A549 (cell line): ENCODE measurements around the gene RSRC1. TPM values are rescaled to one million over a fixed set of nuclear protein-coding genes. Genes with fewer than 3 reads are reported as not detected.
A peak's percentile ranks its signal among the peaks of the same experiment; 100 is the strongest.

Experiments
- ATAC-seq, 2 experiments: fragments of 200-7000 bp in 1 of 2; fragments of >200 bp in 1 of 2; cut with Nextera tagmentation in 1 of 2; cut with Tn5 transposase in 1 of 2; 3 replicates each; pipeline versions ENCODE4 v1.8.0 to v1.9.1; 2018 to 2020; ENCODE audit warnings: mild to moderate bottlenecking in 1 of 2, moderate library complexity in 1 of 2
- CTCF ChIA-PET: fragments of 300-600 bp; sonication (Branson Sonifier 250); formaldehyde crosslinking; extraction: SDS; loops from one replicate; lab custom pipeline; 2021; ENCODE audit warnings: antibody characterized with exemption, inconsistent platforms; lab: Yijun Ruan, JAX
- POLR2A ChIA-PET: fragments of 350-600 bp; formaldehyde crosslinking; extraction: SDS; loops from one replicate; lab custom pipeline; 2021; ENCODE audit warnings: antibody characterized with exemption, inconsistent platforms; lab: Yijun Ruan, JAX
- DNase-seq, 2 experiments: peaks; one replicate each; pipeline versions ENCODE4 v3.0.0 to v3.0.0-alpha.2; 2011 to 2016; ENCODE audit warnings: low read depth in 1 of 2, low spot score in 1 of 2
- FAIRE-seq: peaks from 2 replicates; lab custom pipeline; 2011; peaks lifted over from hg19 to GRCh38; lab: Jason Lieb, UNC
- H3K27ac ChIP-seq, 2 experiments: fragments of >200 bp; sonication (Bioruptor Twin); formaldehyde crosslinking; 3 replicates each; pipeline ENCODE4 v1.5.1; 2016 to 2017
- H3K4me1 ChIP-seq: fragments of >200 bp; sonication (Bioruptor Twin); formaldehyde crosslinking; 3 replicates; pipeline ENCODE4 v1.6.1; 2016
- H3K4me2 ChIP-seq: fragments of >200 bp; sonication (Bioruptor Twin); formaldehyde crosslinking; 3 replicates; pipeline ENCODE4 v1.6.1; 2016
- H3K4me3 ChIP-seq: fragments of >200 bp; sonication (Bioruptor Twin); formaldehyde crosslinking; 3 replicates; pipeline ENCODE4 v1.5.1; 2016
- H3K9me3 ChIP-seq: fragments of >200 bp; sonication (Bioruptor Twin); formaldehyde crosslinking; 3 replicates; pipeline ENCODE4 v1.6.1; 2016
- CBX2 ChIP-seq: fragments of 200-600 bp; sonication (generic); IDR thresholded peaks from 2 replicates; pipeline ENCODE4 v1.6.1; 2016; ENCODE audit warnings: low read depth, mild to moderate bottlenecking, borderline replicate concordance
- CBX8 ChIP-seq: fragments of 200-600 bp; sonication (generic); IDR thresholded peaks from 2 replicates; pipeline ENCODE4 v1.6.1; 2016
- CTCF ChIP-seq: fragments of >200 bp; sonication (Bioruptor Twin); formaldehyde crosslinking; IDR thresholded peaks from 3 replicates; pipeline ENCODE4 v1.5.1; 2016
- ESRRA ChIP-seq: fragments of 150-350 bp; IDR thresholded peaks from 2 replicates; pipeline ENCODE4 v1.6.1; 2014; ENCODE audit warnings: mild to moderate bottlenecking, low read length, borderline replicate concordance
- FOSB ChIP-seq: fragments of 250-450 bp; sonication (Bioruptor Pico); IDR thresholded peaks from 2 replicates; pipeline ENCODE4 v1.5.0; 2020; ENCODE audit warnings: mild to moderate bottlenecking, moderate library complexity
- FOXS1 ChIP-seq: fragments of 250-450 bp; sonication (Bioruptor Pico); IDR thresholded peaks from 2 replicates; pipeline ENCODE4 v1.5.0; 2020; ENCODE audit warnings: mild to moderate bottlenecking, moderate library complexity
- HEYL ChIP-seq: fragments of 250-450 bp; sonication (Bioruptor Pico); IDR thresholded peaks from 2 replicates; pipeline ENCODE4 v1.8.0; 2021; ENCODE audit warnings: mild to moderate bottlenecking, moderate library complexity
- HOXB13 ChIP-seq: fragments of 250-450 bp; sonication (Bioruptor Pico); IDR thresholded peaks from 2 replicates; pipeline ENCODE4 v1.5.0; 2020; ENCODE audit warnings: low read depth, mild to moderate bottlenecking, moderate library complexity
- MAFK ChIP-seq: fragments of 450-650 bp; IDR thresholded peaks from 2 replicates; pipeline ENCODE4 v1.6.1; 2014; ENCODE audit not compliant: partially characterized antibody
- NFE2L2 ChIP-seq: fragments of 150-350 bp; conservative IDR thresholded peaks from 2 replicates; pipeline ENCODE4 v1.6.1; 2014; ENCODE audit warnings: low read length
- PBX3 ChIP-seq: IDR thresholded peaks from 2 replicates; pipeline ENCODE4 v1.6.1; 2012
- PHF8 ChIP-seq: fragments of 200-600 bp; sonication (generic); IDR thresholded peaks from 2 replicates; pipeline ENCODE4 v1.6.1; 2016; ENCODE audit warnings: low read depth, mild to moderate bottlenecking, antibody characterized with exemption, moderate library complexity, borderline replicate concordance
- RAD21 ChIP-seq, 2 experiments: fragments of >200 bp in 1 of 2; sonication (Bioruptor Twin) in 1 of 2; formaldehyde crosslinking in 1 of 2; IDR thresholded peaks in 1 of 2; conservative IDR thresholded peaks in 1 of 2; 2 replicates in 1 of 2; 3 replicates in 1 of 2; pipeline ENCODE4 v1.6.1; 2012 to 2018; ENCODE audit warnings: inconsistent platforms in 1 of 2
- REST ChIP-seq: fragments of 200-600 bp; sonication (generic); IDR thresholded peaks from 2 replicates; pipeline ENCODE4 v1.6.1; 2016; ENCODE audit warnings: antibody characterized with exemption, mild to moderate bottlenecking, moderate library complexity
- RFX5 ChIP-seq: fragments of 450-650 bp; IDR thresholded peaks from 2 replicates; pipeline ENCODE4 v1.7.1; 2014; ENCODE audit warnings: antibody characterized with exemption, mild to moderate bottlenecking, moderate library complexity
- RNF2 ChIP-seq: fragments of 200-600 bp; sonication (generic); IDR thresholded peaks from 2 replicates; pipeline ENCODE4 v1.6.1; 2016; ENCODE audit warnings: low read depth, mild to moderate bottlenecking, antibody characterized with exemption, moderate library complexity, borderline replicate concordance
- SMC3 ChIP-seq: fragments of >200 bp; sonication (Bioruptor Twin); formaldehyde crosslinking; IDR thresholded peaks from 3 replicates; pipeline ENCODE4 v1.6.1; 2018; ENCODE audit warnings: inconsistent platforms
- SREBF2 ChIP-seq: fragments of 450-650 bp; IDR thresholded peaks from 2 replicates; pipeline ENCODE4 v1.6.1; 2014; ENCODE audit warnings: mild to moderate bottlenecking, moderate library complexity
- TP53 ChIP-seq: fragments of 250-450 bp; sonication (Bioruptor Pico); IDR thresholded peaks from 2 replicates; pipeline ENCODE4 v1.5.0; 2021; ENCODE audit warnings: mild to moderate bottlenecking, moderate library complexity
- ZNF302 ChIP-seq: fragments of 250-450 bp; sonication (Bioruptor Pico); IDR thresholded peaks from 2 replicates; pipeline ENCODE4 v1.9.0; 2021; ENCODE audit warnings: inconsistent platforms, mild to moderate bottlenecking, moderate library complexity
- ZSCAN20 ChIP-seq: fragments of 250-450 bp; sonication (Bioruptor Pico); IDR thresholded peaks from 2 replicates; pipeline ENCODE4 v1.8.0; 2022; ENCODE audit warnings: mild to moderate bottlenecking, moderate library complexity
- WGBS: methylation state at CpG from one replicate; pipeline ENCODE4 v1.1.6; 2017; ENCODE audit errors: missing lambda C conversion rate; 5-methylcytosine and 5-hydroxymethylcytosine counted together
- polyA plus RNA-seq, 4 experiments: library from polyadenylated mRNA; depleted of rRNA in 3 of 4; stranded (reverse); fragments of >200 nt; fragmentation: RNase III in 1 of 4; extraction: RNeasy Plus Mini Kit Qiagen cat#74134 plus additional on column Dnase treatment in 1 of 4; gene quantifications; 2 replicates in 3 of 4; 3 replicates in 1 of 4; pipeline ENCODE4 v1.2.3, GENCODE V29; 2011 to 2017
- TF ChIP-seq, protein P1 (sequence below): fragments of 150-350 bp; IDR thresholded peaks from 2 replicates; pipeline ENCODE4 v1.6.1; 2014; ENCODE audit warnings: low read depth, mild to moderate bottlenecking, low read length
- TF ChIP-seq, protein P2 (sequence below): fragments of 250-450 bp; sonication (Bioruptor Pico); IDR thresholded peaks from 2 replicates; pipeline ENCODE4 v1.5.0; 2021; ENCODE audit warnings: mild to moderate bottlenecking, moderate library complexity, borderline replicate concordance

RSRC1 gene
- polyA plus RNA-seq, 2 of the 4 experiments (the other 2 are of a cell fraction): 17.5 to 52.2 TPM

DNA sequence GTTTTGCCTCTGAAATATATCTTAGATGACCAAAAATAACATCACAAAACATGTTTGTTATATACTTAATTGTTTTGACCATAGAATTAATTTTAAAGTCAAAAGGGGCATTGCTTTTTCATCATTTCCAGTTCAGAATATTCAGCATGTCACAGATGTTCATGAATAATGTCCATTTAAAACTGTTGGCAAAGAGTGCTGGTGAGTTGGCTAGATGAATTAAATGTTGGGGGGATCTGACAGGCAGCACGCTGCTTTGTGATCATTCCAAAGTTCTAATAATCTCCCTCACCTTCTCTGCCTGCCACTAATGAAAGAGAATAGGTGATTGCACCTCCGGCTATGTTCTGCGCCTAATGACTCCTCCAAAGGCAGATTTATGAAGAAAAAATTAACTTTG is 321.9 kb downstream of the RSRC1 start:
- FAIRE-seq: no peak
- H3K4me1 ChIP-seq: peaks cover 7% of the 10 kb centered on the region; the same call in 2 of the 3 replicates
- TF ChIP-seq PHF8: no peak
- no peak for TF ChIP-seq CBX2
- TF ChIP-seq RFX5: no peak
- TF ChIP-seq REST: no peak
- TF ChIP-seq PBX3: no peak
- TF ChIP-seq NFE2L2: no peak
- no peak for TF ChIP-seq SREBF2
- TF ChIP-seq, all 56 proteins: peak for 0
- ATAC-seq (no peak), DNase-seq (no peak)
- H3K4me3 ChIP-seq: no peak overlapping the region
- no peaks in the 10 kb centered on the region for H3K9me3 ChIP-seq
- ChIA-PET POLR2A (no interaction called here), CTCF (interaction anchor here (1.4 kb wide), 1 partner anchor 825 kb away, joined by 3 read pairs; no protein-coding TSS in a partner anchor)
- H3K27ac ChIP-seq: no peak overlapping the region
- 94% methylated on average over 3 of the region's 3 CpGs for WGBS
- H3K4me2 ChIP-seq: peak overlapping the region; percentile 36; the same call in 1 of the 3 replicates

- POLR2A ChIA-PET: interaction anchor here (0.6 kb wide), 1 partner anchor 325 kb away, joined by 3 read pairs; the partner anchor contains the start of gene RSRC1
- peak; percentile 13 for FAIRE-seq
- peak; percentile 91 for TF ChIP-seq CTCF
- no peak for TF ChIP-seq HOXB13
- no peak for TF ChIP-seq RNF2
- TF ChIP-seq, protein P1, sequence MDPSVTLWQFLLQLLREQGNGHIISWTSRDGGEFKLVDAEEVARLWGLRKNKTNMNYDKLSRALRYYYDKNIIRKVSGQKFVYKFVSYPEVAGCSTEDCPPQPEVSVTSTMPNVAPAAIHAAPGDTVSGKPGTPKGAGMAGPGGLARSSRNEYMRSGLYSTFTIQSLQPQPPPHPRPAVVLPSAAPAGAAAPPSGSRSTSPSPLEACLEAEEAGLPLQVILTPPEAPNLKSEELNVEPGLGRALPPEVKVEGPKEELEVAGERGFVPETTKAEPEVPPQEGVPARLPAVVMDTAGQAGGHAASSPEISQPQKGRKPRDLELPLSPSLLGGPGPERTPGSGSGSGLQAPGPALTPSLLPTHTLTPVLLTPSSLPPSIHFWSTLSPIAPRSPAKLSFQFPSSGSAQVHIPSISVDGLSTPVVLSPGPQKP: no peak
- no peak for TF ChIP-seq CBX8
- TF ChIP-seq FOXS1 (CRISPR knock-in tag): no peak
- TF ChIP-seq TP53 (CRISPR knock-in tag): no peak
- no peak for TF ChIP-seq MAFK
- no peak for TF ChIP-seq ESRRA
- TF ChIP-seq SREBF2: no peak
- peak; percentile 89 to 90 for TF ChIP-seq RAD21 (conservative IDR thresholded peaks at IDR 0.05 in 1 of 2, IDR thresholded peaks at IDR 0.05 in 1 of 2)
- TF ChIP-seq ZSCAN20 (CRISPR knock-in tag): no peak
- TF ChIP-seq ZNF302 (CRISPR knock-in tag): no peak
- no peak for TF ChIP-seq PHF8
- peak; percentile 86 for TF ChIP-seq SMC3
- TF ChIP-seq, protein P2, sequence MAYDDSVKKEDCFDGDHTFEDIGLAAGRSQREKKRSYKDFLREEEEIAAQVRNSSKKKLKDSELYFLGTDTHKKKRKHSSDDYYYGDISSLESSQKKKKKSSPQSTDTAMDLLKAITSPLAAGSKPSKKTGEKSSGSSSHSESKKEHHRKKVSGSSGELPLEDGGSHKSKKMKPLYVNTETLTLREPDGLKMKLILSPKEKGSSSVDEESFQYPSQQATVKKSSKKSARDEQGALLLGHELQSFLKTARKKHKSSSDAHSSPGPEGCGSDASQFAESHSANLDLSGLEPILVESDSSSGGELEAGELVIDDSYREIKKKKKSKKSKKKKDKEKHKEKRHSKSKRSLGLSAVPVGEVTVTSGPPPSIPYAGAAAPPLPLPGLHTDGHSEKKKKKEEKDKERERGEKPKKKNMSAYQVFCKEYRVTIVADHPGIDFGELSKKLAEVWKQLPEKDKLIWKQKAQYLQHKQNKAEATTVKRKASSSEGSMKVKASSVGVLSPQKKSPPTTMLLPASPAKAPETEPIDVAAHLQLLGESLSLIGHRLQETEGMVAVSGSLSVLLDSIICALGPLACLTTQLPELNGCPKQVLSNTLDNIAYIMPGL (CRISPR knock-in tag): no peak
- no peak for TF ChIP-seq FOSB (CRISPR knock-in tag)
- no peak for TF ChIP-seq HEYL (CRISPR knock-in tag)
Measured at GRCh38 chr3:158434412-158435038, 324.6 kb downstream of the RSRC1 start.

More at GRCh38 chr3:158434412-158435038, 324.6 kb downstream of the RSRC1 start:
- H3K9me3 ChIP-seq: no peaks in the 10 kb centered on the region
- peaks cover 7% of the 10 kb centered on the region; the same call in 2 of the 3 replicates for H3K4me1 ChIP-seq
- H3K4me3 ChIP-seq: no peak overlapping the region
- ATAC-seq (peak; percentile 94 to 99), DNase-seq (peak; percentile 5 to 72)
- CTCF ChIA-PET: interaction anchor here (0.6 to 2.5 kb wide), 40 partner anchors 9 to 902 kb away, joined by 3 to 28 read pairs (median 4); no protein-coding TSS in a partner anchor
- 2% methylated on average over 4 of the region's 4 CpGs for WGBS
- H3K4me2 ChIP-seq: peak overlapping the region; percentile 30; the same call in 1 of the 3 replicates
- H3K27ac ChIP-seq: no peak overlapping the region
